Vagina (tissue), 2 donors: ENCODE data around the gene BCL11A.

ENCODE experiments used
- POLR2AphosphoS5 ChIP-seq, 2 donors: sonication (generic); formaldehyde crosslinking; IDR thresholded peaks; one replicate each; pipeline ENCODE4 v1.9.0; 2017; ENCODE audit warnings: antibody characterized with exemption in 2 of 2, mild to moderate bottlenecking in 2 of 2, low read depth in 1 of 2; ENCODE audit not compliant: insufficient read depth in 1 of 2
- TF ChIP-seq, protein P1 (sequence below), 3 experiments: fragments of 450-650 bp in 2 of 3; fragments of 200-600 bp in 1 of 3; sonication (generic) in 1 of 3; IDR thresholded peaks; one replicate each; pipeline ENCODE4 v1.5.1; 2017 to 2019; ENCODE audit warnings: antibody characterized with exemption in 3 of 3, mild to moderate bottlenecking in 2 of 3, moderate library complexity in 2 of 3

DNA sequence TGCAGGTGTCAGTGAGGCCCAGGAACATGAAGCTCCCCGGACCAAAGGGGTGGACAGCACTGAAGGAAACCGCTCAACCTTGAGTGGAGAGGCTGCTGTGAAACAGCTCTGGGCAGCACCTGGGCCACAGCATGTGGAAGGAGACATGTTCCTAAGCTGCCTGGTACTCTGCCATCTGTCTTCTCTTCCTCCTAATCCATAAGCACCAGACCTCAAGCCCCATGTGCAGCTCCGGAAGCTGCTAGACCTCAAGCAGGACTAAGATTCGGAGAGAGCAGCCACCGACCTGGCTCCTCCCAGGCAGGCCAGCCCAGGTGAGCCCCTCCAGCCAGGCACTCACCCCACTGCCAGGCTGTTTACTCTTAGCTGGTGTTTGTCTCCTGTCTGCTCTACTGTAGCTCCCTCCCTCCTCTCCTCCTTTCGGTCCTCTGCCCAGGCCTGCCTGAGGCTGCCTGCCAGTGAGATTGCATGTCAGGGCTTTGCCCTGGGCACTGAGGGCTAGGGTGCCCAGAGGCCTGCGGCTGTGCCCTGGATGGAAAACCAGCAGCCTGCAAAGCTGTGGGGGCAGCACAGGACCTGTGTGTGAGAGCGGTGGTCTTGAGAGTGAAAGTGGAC is 53.7 kb downstream of the BCL11A start:
- TF ChIP-seq, protein P1, sequence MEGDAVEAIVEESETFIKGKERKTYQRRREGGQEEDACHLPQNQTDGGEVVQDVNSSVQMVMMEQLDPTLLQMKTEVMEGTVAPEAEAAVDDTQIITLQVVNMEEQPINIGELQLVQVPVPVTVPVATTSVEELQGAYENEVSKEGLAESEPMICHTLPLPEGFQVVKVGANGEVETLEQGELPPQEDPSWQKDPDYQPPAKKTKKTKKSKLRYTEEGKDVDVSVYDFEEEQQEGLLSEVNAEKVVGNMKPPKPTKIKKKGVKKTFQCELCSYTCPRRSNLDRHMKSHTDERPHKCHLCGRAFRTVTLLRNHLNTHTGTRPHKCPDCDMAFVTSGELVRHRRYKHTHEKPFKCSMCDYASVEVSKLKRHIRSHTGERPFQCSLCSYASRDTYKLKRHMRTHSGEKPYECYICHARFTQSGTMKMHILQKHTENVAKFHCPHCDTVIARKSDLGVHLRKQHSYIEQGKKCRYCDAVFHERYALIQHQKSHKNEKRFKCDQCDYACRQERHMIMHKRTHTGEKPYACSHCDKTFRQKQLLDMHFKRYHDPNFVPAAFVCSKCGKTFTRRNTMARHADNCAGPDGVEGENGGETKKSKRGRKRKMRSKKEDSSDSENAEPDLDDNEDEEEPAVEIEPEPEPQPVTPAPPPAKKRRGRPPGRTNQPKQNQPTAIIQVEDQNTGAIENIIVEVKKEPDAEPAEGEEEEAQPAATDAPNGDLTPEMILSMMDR (IDR thresholded peaks at IDR 0.05): no peak
- TF ChIP-seq POLR2AphosphoS5 (IDR thresholded peaks at IDR 0.05; ENCODE audit: insufficient read depth in 1 of 2, low read depth in 1 of 2): peak; percentile 26 to 27
